Endothelial cell of umbilical vein (primary cell): ENCODE measurements around the gene RPL38. TPM values are rescaled to one million over a fixed set of nuclear protein-coding genes. Genes with fewer than 3 reads are reported as not detected.

Source experiments
- BruUV-seq: library from RNA; stranded (reverse); fragments of 400-500 nt; replicated peaks from 2 replicates; lab custom pipeline; 2021; lab: Mats Ljungman, UMichigan
- CTCF ChIA-PET: fragments of 300-600, 350-600 bp; sonication (Branson Sonifier 250); formaldehyde crosslinking; loops from one replicate; lab custom pipeline; 2021; ENCODE audit warnings: antibody characterized with exemption, inconsistent platforms; lab: Charles Lee
- POLR2A ChIA-PET: fragments of 300-600, 350-600 bp; sonication (Branson Sonifier 250); formaldehyde crosslinking; loops from one replicate; lab custom pipeline; 2021; ENCODE audit warnings: antibody characterized with exemption, inconsistent platforms; lab: Charles Lee
- DNase-seq: peaks from one replicate; pipeline ENCODE4 v3.0.0-alpha.2; 2011; ENCODE audit warnings: low read depth, low spot score
- FAIRE-seq: peaks from 2 replicates; lab custom pipeline; 2011; peaks lifted over from hg19 to GRCh38; lab: Jason Lieb, UNC
- H2AFZ ChIP-seq: 2 replicates; pipeline ENCODE4 v1.6.0; 2012; ENCODE audit warnings: low read depth, low read length, control low read depth, inconsistent platforms
- H3K27ac ChIP-seq: 2 replicates; pipeline ENCODE4 v1.5.1; 2011; ENCODE audit warnings: low read depth, mild to moderate bottlenecking, control low read depth, low read length, moderate library complexity; ENCODE audit not compliant: insufficient read depth
- H3K27me3 ChIP-seq, 2 experiments: 2 replicates each; pipeline versions ENCODE4 v1.6.0 to v1.6.1; 2011; ENCODE audit warnings: low read length in 2 of 2, mixed read lengths in 1 of 2; ENCODE audit not compliant: control insufficient read depth in 2 of 2, insufficient read depth in 2 of 2
- H3K36me3 ChIP-seq, 2 experiments: 2 replicates in 1 of 2; 3 replicates in 1 of 2; pipeline ENCODE4 v1.5.1; 2011; ENCODE audit warnings: low read length in 2 of 2, mild to moderate bottlenecking in 1 of 2, moderate library complexity in 1 of 2; ENCODE audit not compliant: control insufficient read depth in 2 of 2, insufficient read depth in 2 of 2; ENCODE audit errors: extremely low read depth in 1 of 2
- H3K4me1 ChIP-seq: 3 replicates; pipeline ENCODE4 v1.5.1; 2011; ENCODE audit warnings: mild to moderate bottlenecking, low read length; ENCODE audit not compliant: control insufficient read depth, insufficient read depth; ENCODE audit errors: extremely low read depth
- H3K4me2 ChIP-seq: 2 replicates; pipeline ENCODE4 v1.6.1; 2011; ENCODE audit warnings: low read length, control low read depth, mixed read lengths; ENCODE audit not compliant: insufficient read depth
- H3K4me3 ChIP-seq, 3 experiments: fragments of 200-600 bp in 1 of 3; sonication (generic), shearing (Covaris generic) in 1 of 3; replicated peaks in 1 of 3; 2 replicates each; pipeline ENCODE4 v1.5.1; 2011 to 2016; ENCODE audit warnings: control low read depth in 3 of 3, low read length in 3 of 3, mild to moderate bottlenecking in 2 of 3, inconsistent platforms in 1 of 3, low read depth in 1 of 3, moderate library complexity in 1 of 3; ENCODE audit not compliant: insufficient read depth in 1 of 3
- H3K79me2 ChIP-seq: 2 replicates; pipeline ENCODE4 v1.6.0; 2012; ENCODE audit warnings: low read length, inconsistent platforms; ENCODE audit not compliant: control insufficient read depth, insufficient read depth
- H3K9ac ChIP-seq: replicated peaks from 2 replicates; pipeline ENCODE3; 2011; ENCODE audit warnings: low read length, control low read depth; ENCODE audit not compliant: insufficient read depth; ENCODE audit errors: extremely low read depth
- H3K9me1 ChIP-seq: replicated peaks from 3 replicates; pipeline ENCODE4 v1.6.0; 2011; ENCODE audit warnings: mild to moderate bottlenecking, low read length; ENCODE audit not compliant: control insufficient read depth, insufficient read depth; ENCODE audit errors: extremely low read depth
- H3K9me3 ChIP-seq: replicated peaks from 2 replicates; pipeline ENCODE4 v1.5.1; 2012; ENCODE audit warnings: low read length, inconsistent platforms; ENCODE audit not compliant: control insufficient read depth, insufficient read depth
- H4K20me1 ChIP-seq: replicated peaks from 2 replicates; pipeline ENCODE3; 2011; ENCODE audit warnings: mild to moderate bottlenecking, low read length; ENCODE audit not compliant: control insufficient read depth, insufficient read depth; ENCODE audit errors: extremely low read depth
- EZH2 ChIP-seq: IDR thresholded peaks from 2 replicates; pipeline ENCODE4 v1.6.1; 2012; ENCODE audit warnings: borderline replicate concordance, low read depth, mild to moderate bottlenecking, moderate library complexity, low read length, inconsistent platforms; ENCODE audit not compliant: severe bottlenecking
- FOS ChIP-seq: IDR thresholded peaks from 2 replicates; pipeline ENCODE4 v1.6.1; 2011; ENCODE audit warnings: mild to moderate bottlenecking, low read length, moderate library complexity, borderline replicate concordance; ENCODE audit not compliant: insufficient read depth
- GATA2 ChIP-seq: IDR thresholded peaks from 2 replicates; pipeline ENCODE4 v1.7.0; 2011; ENCODE audit warnings: low read depth, mild to moderate bottlenecking, moderate library complexity, mixed read lengths, low read length; ENCODE audit not compliant: insufficient read length, insufficient read depth
- JUN ChIP-seq: IDR thresholded peaks from 2 replicates; pipeline ENCODE4 v1.6.1; 2011; ENCODE audit warnings: borderline replicate concordance, low read depth; ENCODE audit not compliant: insufficient read length, insufficient read depth
- MAX ChIP-seq: IDR thresholded peaks from 2 replicates; pipeline ENCODE4 v1.6.1; 2011; ENCODE audit not compliant: insufficient read depth, insufficient read length
- MYC ChIP-seq: IDR thresholded peaks from one replicate; pipeline ENCODE4 v1.6.1; 2011; ENCODE audit warnings: mild to moderate bottlenecking, low read depth, low read length
- POLR2A ChIP-seq: IDR thresholded peaks from 2 replicates; pipeline ENCODE4 v1.6.1; 2012; ENCODE audit warnings: low read depth, mild to moderate bottlenecking, control low read depth, low read length
- POLR2AphosphoS5 ChIP-seq: IDR thresholded peaks from 2 replicates; pipeline ENCODE4 v1.6.1; 2012; ENCODE audit warnings: low read depth, mild to moderate bottlenecking, control low read depth, low read length, moderate library complexity; ENCODE audit not compliant: insufficient read depth
- dilution Hi-C: fragments of 300-500 bp; cut with MboI; formaldehyde crosslinking; loops from one replicate; pipeline ENCODE4 v1.15.0; 2019; ENCODE audit warnings: low sequenced_read_pairs; ENCODE audit not compliant: extremely low pct_ligation_motif_present
- intact Hi-C: fragments of 100-400 bp; cut with micrococcal nuclease; formaldehyde crosslinking; loops from one replicate; pipeline ENCODE4 v1.10.0; 2022
- polyA plus RNA-seq, 4 experiments: library from polyadenylated mRNA; depleted of rRNA in 3 of 4; stranded (reverse) in 3 of 4; unstranded in 1 of 4; fragments of >200 nt; gene quantifications; 2 replicates each; pipeline versions ENCODE4 v1.2.1 to v1.2.3, GENCODE V29; 2011 to 2012; ENCODE audit warnings: missing spikeins in 1 of 4
- total RNA-seq: library from RNA; stranded (reverse); gene quantifications from 2 replicates; pipeline ENCODE4 v1.2.3, GENCODE V29; 2021
- TF ChIP-seq, protein P1 (sequence below), 2 donors: IDR thresholded peaks; 1 replicate in 1 of 2; 2 replicates in 1 of 2; pipeline ENCODE4 v1.5.1; 2011; ENCODE audit warnings: low read length in 2 of 2, mild to moderate bottlenecking in 2 of 2, moderate library complexity in 2 of 2, control low read depth in 1 of 2, inconsistent platforms in 1 of 2, low read depth in 1 of 2; ENCODE audit not compliant: insufficient read depth in 1 of 2; ENCODE audit errors: extremely low read depth in 1 of 2

The RPL38 gene
- total and polyA plus RNA-seq, 2 donors (not counting 3 experiments of a cell fraction or from before 2014, with no cell fraction given): 256 to 1,006 TPM

GRCh38 chr17:74153821-74154430, 49.6 kb upstream of the RPL38 start:
- no peak overlapping the region for H3K27ac ChIP-seq
- no peaks in the 10 kb centered on the region for H3K9me3 ChIP-seq
- H3K36me3 ChIP-seq: no peaks in the 10 kb centered on the region
- CTCF ChIA-PET: no interaction called here
- no peaks in the 10 kb centered on the region for H4K20me1 ChIP-seq
- no peaks in the 10 kb centered on the region for H3K4me1 ChIP-seq
- DNase-seq: no peak
- intact Hi-C loops (no loop called here), dilution Hi-C loops (no loop called here)
- POLR2A ChIA-PET: no interaction called here
- no TSS peak for BruUV-seq
- no peaks in the 10 kb centered on the region for H3K79me2 ChIP-seq
- no peak overlapping the region for H3K9ac ChIP-seq
- no peaks in the 10 kb centered on the region for H3K9me1 ChIP-seq
- TF ChIP-seq POLR2AphosphoS5 (no peak), GATA2 (no peak), JUN (no peak), FOS (no peak), MYC (no peak), MAX (no peak), EZH2 (no peak), POLR2A (no peak)
- TF ChIP-seq, protein P1, sequence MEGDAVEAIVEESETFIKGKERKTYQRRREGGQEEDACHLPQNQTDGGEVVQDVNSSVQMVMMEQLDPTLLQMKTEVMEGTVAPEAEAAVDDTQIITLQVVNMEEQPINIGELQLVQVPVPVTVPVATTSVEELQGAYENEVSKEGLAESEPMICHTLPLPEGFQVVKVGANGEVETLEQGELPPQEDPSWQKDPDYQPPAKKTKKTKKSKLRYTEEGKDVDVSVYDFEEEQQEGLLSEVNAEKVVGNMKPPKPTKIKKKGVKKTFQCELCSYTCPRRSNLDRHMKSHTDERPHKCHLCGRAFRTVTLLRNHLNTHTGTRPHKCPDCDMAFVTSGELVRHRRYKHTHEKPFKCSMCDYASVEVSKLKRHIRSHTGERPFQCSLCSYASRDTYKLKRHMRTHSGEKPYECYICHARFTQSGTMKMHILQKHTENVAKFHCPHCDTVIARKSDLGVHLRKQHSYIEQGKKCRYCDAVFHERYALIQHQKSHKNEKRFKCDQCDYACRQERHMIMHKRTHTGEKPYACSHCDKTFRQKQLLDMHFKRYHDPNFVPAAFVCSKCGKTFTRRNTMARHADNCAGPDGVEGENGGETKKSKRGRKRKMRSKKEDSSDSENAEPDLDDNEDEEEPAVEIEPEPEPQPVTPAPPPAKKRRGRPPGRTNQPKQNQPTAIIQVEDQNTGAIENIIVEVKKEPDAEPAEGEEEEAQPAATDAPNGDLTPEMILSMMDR (IDR thresholded peaks at IDR 0.05; ENCODE audit: extremely low read depth in 1 of 2, insufficient read depth in 1 of 2, low read depth in 1 of 2, low read length in 2 of 2): no peak
- no peak overlapping the region for H3K4me2 ChIP-seq
- H3K27me3 ChIP-seq: no peaks in the 10 kb centered on the region
- FAIRE-seq: no peak
- no peak overlapping the region for H2AFZ ChIP-seq
- H3K4me3 ChIP-seq: no peak overlapping the region
